IMR-90 (cell line): Measurements from ENCODE around the gene FLVCR2. TPM values are rescaled to one million over a fixed set of nuclear protein-coding genes. Genes with fewer than 3 reads are reported as not detected.
A peak's percentile ranks its signal among the peaks of the same experiment; 100 is the strongest.

Source experiments
- ATAC-seq: fragments of 200-7000 bp; cut with Tn5 transposase; 2 replicates; pipeline ENCODE4 v1.9.1; 2020; ENCODE audit warnings: low read depth, mild to moderate bottlenecking, moderate library complexity
- BruUV-seq: library from RNA; stranded (reverse); fragments of 400-500 nt; replicated peaks from 2 replicates; lab custom pipeline; 2021; lab: Mats Ljungman, UMichigan
- CTCF ChIA-PET: fragments of 300-600 bp; formaldehyde crosslinking; extraction: SDS; loops from one replicate; lab custom pipeline; 2021; ENCODE audit warnings: antibody characterized with exemption; lab: Yijun Ruan, JAX
- POLR2A ChIA-PET: fragments of 300-600 bp; sonication (Branson Sonifier 250); formaldehyde crosslinking; loops from one replicate; lab custom pipeline; 2022; ENCODE audit warnings: antibody characterized with exemption; ENCODE audit not compliant: unreplicated experiment; lab: Charles Lee
- DNase-seq: peaks from one replicate; pipeline ENCODE4 v3.0.0; 2013
- H2AFZ ChIP-seq: replicated peaks from 2 replicates; pipeline ENCODE3; 2013; ENCODE audit warnings: low read length, mild to moderate bottlenecking; ENCODE audit not compliant: poor library complexity
- H2AK5ac ChIP-seq: 2 replicates; pipeline ENCODE4 v1.6.1; 2013; ENCODE audit warnings: low read depth, low read length, inconsistent platforms
- H2AK9ac ChIP-seq: replicated peaks from 2 replicates; pipeline ENCODE3; 2013; ENCODE audit warnings: mild to moderate bottlenecking, low read depth, low read length, moderate library complexity; ENCODE audit not compliant: poor library complexity
- H2BK120ac ChIP-seq: 2 replicates; pipeline ENCODE4 v1.6.1; 2013; ENCODE audit warnings: low read depth, low read length, inconsistent platforms
- H2BK15ac ChIP-seq: 3 replicates; pipeline ENCODE4 v1.6.1; 2013; ENCODE audit warnings: low read depth, low read length, inconsistent platforms
- H2BK20ac ChIP-seq: 2 replicates; pipeline ENCODE4 v1.6.1; 2013; ENCODE audit warnings: low read depth, mild to moderate bottlenecking, inconsistent platforms, low read length, moderate library complexity
- H2BK5ac ChIP-seq: 2 replicates; pipeline ENCODE4 v1.6.1; 2013; ENCODE audit warnings: mild to moderate bottlenecking, low read depth, low read length, inconsistent platforms; ENCODE audit not compliant: poor library complexity, severe bottlenecking
- H3K14ac ChIP-seq: replicated peaks from 2 replicates; pipeline ENCODE4 v1.6.1; 2013; ENCODE audit warnings: low read depth, low read length, inconsistent platforms
- H3K18ac ChIP-seq: 2 replicates; pipeline ENCODE4 v1.6.1; 2013; ENCODE audit warnings: low read depth, low read length, control low read depth
- H3K23ac ChIP-seq: 2 replicates; pipeline ENCODE4 v1.6.1; 2013; ENCODE audit warnings: low read depth, low read length, inconsistent platforms
- H3K27ac ChIP-seq: 2 replicates; pipeline ENCODE4 v1.5.1; 2013; ENCODE audit warnings: mild to moderate bottlenecking, control low read depth, low read length; ENCODE audit not compliant: insufficient read depth
- H3K27me3 ChIP-seq: 2 replicates; pipeline ENCODE4 v1.6.1; 2013; ENCODE audit warnings: low read length; ENCODE audit not compliant: control insufficient read depth, insufficient read depth
- H3K36me3 ChIP-seq: 2 replicates; pipeline ENCODE4 v1.6.1; 2013; ENCODE audit warnings: low read length, mixed read lengths; ENCODE audit not compliant: control insufficient read depth, insufficient read depth
- H3K4ac ChIP-seq: 2 replicates; pipeline ENCODE4 v1.6.1; 2013; ENCODE audit warnings: low read depth, low read length, inconsistent platforms
- H3K4me1 ChIP-seq: 2 replicates; pipeline ENCODE4 v1.6.1; 2013; ENCODE audit warnings: low read length, mixed read lengths; ENCODE audit not compliant: control insufficient read depth, insufficient read depth
- H3K4me2 ChIP-seq: 2 replicates; pipeline ENCODE4 v1.6.1; 2013; ENCODE audit warnings: low read depth, mild to moderate bottlenecking, control low read depth, low read length, moderate library complexity
- H3K4me3 ChIP-seq: 2 replicates; pipeline ENCODE4 v1.5.1; 2013; ENCODE audit warnings: low read depth, mild to moderate bottlenecking, control low read depth, low read length, moderate library complexity; ENCODE audit not compliant: insufficient read depth
- H3K56ac ChIP-seq: 2 replicates; pipeline ENCODE4 v1.6.1; 2013; ENCODE audit warnings: low read length, inconsistent platforms; ENCODE audit not compliant: insufficient read depth; ENCODE audit errors: extremely low read depth
- H3K79me1 ChIP-seq, 2 experiments: 2 replicates each; pipeline ENCODE4 v1.6.1; 2013; ENCODE audit warnings: low read length in 2 of 2, inconsistent platforms in 1 of 2, low read depth in 1 of 2
- H3K9ac ChIP-seq: 2 replicates; pipeline ENCODE4 v1.6.1; 2013; ENCODE audit warnings: low read depth, low read length, control low read depth
- H3K9me1 ChIP-seq: 2 replicates; pipeline ENCODE4 v1.6.1; 2013; ENCODE audit warnings: low read length, inconsistent platforms; ENCODE audit not compliant: insufficient read depth
- H3K9me3 ChIP-seq: 2 replicates; pipeline ENCODE4 v1.6.1; 2013; ENCODE audit warnings: low read length; ENCODE audit not compliant: control insufficient read depth, insufficient read depth
- H4K20me1 ChIP-seq: 2 replicates; pipeline ENCODE4 v1.6.1; 2013; ENCODE audit warnings: low read length, inconsistent platforms; ENCODE audit not compliant: insufficient read depth
- H4K5ac ChIP-seq: 2 replicates; pipeline ENCODE4 v1.6.1; 2013; ENCODE audit warnings: mild to moderate bottlenecking, low read depth, low read length, control low read depth
- H4K8ac ChIP-seq, 2 experiments: 2 replicates each; pipeline ENCODE4 v1.6.1; 2013; ENCODE audit warnings: low read depth in 2 of 2, low read length in 2 of 2, control low read depth in 1 of 2, inconsistent platforms in 1 of 2
- H4K91ac ChIP-seq: 2 replicates; pipeline ENCODE4 v1.6.1; 2013; ENCODE audit warnings: low read depth, low read length, inconsistent platforms; ENCODE audit not compliant: insufficient read depth
- BHLHE40 ChIP-seq: fragments of 150-350 bp; IDR thresholded peaks from 2 replicates; pipeline ENCODE4 v1.6.1; 2016; ENCODE audit warnings: mild to moderate bottlenecking, low read depth, low read length
- FOS ChIP-seq: fragments of 150-350 bp; IDR thresholded peaks from 2 replicates; pipeline ENCODE4 v1.6.1; 2016; ENCODE audit warnings: low read depth, low read length
- MAFK ChIP-seq: IDR thresholded peaks from 2 replicates; pipeline ENCODE4 v1.6.1; 2012; ENCODE audit warnings: low read depth, low read length, improper control_type of control experiment
- MAZ ChIP-seq: IDR thresholded peaks from 2 replicates; pipeline ENCODE4 v1.6.1; 2012; ENCODE audit warnings: low read depth, mild to moderate bottlenecking, low read length, improper control_type of control experiment, moderate library complexity, borderline replicate concordance
- NFE2L2 ChIP-seq: fragments of 150-350 bp; IDR thresholded peaks from 2 replicates; pipeline ENCODE4 v1.6.1; 2016; ENCODE audit warnings: low read depth, mild to moderate bottlenecking, low read length
- RFX5 ChIP-seq: IDR thresholded peaks from 2 replicates; pipeline ENCODE4 v1.8.0; 2012; ENCODE audit warnings: low read depth, mild to moderate bottlenecking, low read length, moderate library complexity
- WGBS, 2 experiments: methylation state at CpG; one replicate each; pipeline versions ENCODE4 v1.1.5 to v1.1.7; 2013; ENCODE audit warnings: missing lambda C conversion rate in 2 of 2; ENCODE audit not compliant: insufficient read length in 1 of 2; ENCODE audit errors: extremely low coverage in 2 of 2; 5-methylcytosine and 5-hydroxymethylcytosine counted together
- dilution Hi-C: fragments of 300-500 bp; cut with HindIII; formaldehyde crosslinking; loops from one replicate; pipeline ENCODE4 v1.14.3; 2018; ENCODE audit warnings: low sequenced_read_pairs; ENCODE audit not compliant: unreplicated experiment
- in situ Hi-C: fragments of 300-500 bp; cut with MboI; formaldehyde crosslinking; loops from 3 replicates; pipeline ENCODE4 v1.14.3; 2019; ENCODE audit warnings: low sequenced_read_pairs, inconsistent platforms, mixed read lengths
- intact Hi-C: fragments of 100-400 bp; cut with micrococcal nuclease; formaldehyde crosslinking; loops from 2 replicates; pipeline ENCODE4 v1.10.0; 2022
- polyA plus RNA-seq, 3 experiments: library from polyadenylated mRNA; depleted of rRNA; stranded (reverse); fragments of >200 nt; gene quantifications; 2 replicates each; pipeline ENCODE4 v1.2.3, GENCODE V29; 2012; ENCODE audit warnings: low replicate concordance in 1 of 3
- total RNA-seq: library from RNA; depleted of rRNA; stranded (reverse); fragments of >200 nt; gene quantifications from 2 replicates; pipeline ENCODE4 v1.2.3, GENCODE V29; 2012
- TF ChIP-seq, protein P1 (sequence below): fragments of 150-350 bp; IDR thresholded peaks from 2 replicates; pipeline ENCODE4 v1.6.1; 2017; ENCODE audit warnings: mild to moderate bottlenecking, antibody characterized with exemption, low read length, low read depth
- TF ChIP-seq, protein P2 (sequence below): conservative IDR thresholded peaks from 2 replicates; pipeline ENCODE4 v1.5.1; 2012; ENCODE audit warnings: mild to moderate bottlenecking, low read depth, low read length, improper control_type of control experiment

Gene FLVCR2
- total and polyA plus RNA-seq, 2 of the 4 experiments (the other 2 are of a cell fraction) = 0.94 to 1.4 TPM

DNA sequence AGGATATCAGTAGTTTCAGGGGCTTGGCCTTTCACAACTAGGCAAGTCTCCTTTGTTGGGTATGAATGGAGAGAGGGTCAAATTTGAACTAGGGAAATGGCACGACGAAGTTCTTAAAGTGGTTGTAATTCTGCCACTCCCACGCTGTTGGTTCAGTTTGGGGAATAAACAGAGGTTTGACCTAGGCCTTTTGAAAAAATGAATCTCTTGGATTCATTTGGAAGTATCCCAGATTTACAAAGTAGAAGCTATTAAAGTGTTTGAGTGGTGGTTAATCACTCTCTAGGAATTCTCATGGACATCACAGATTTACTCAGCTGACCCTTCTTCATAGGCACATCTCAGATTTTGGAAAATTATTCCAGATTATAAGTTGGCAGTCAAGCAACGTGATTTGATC is 41.3 kb upstream of the FLVCR2 start:
- BruUV-seq = no TSS peak
- Histone ChIP-seq H2BK5ac (no peak overlapping the region), H2AK9ac (no peak overlapping the region), H4K5ac (no peak overlapping the region), H3K9me3 (no peaks in the 10 kb centered on the region), H2BK120ac (0 out of 2 replicates have a peak overlapping the region, but pooled peaks have one; percentile 29), H3K9me1 (peaks cover 3% of the 10 kb centered on the region), H4K91ac (no peak overlapping the region), H3K27ac (no peak overlapping the region), H3K4me1 (peaks cover 5% of the 10 kb centered on the region), H2BK20ac (peak overlapping the region; percentile 46; the same call in 1 of the 2 replicates), H4K20me1 (no peaks in the 10 kb centered on the region), H2BK15ac (no peak overlapping the region), H3K56ac (no peak overlapping the region; the same call in none of the 2 replicates), H3K4me2 (no peak overlapping the region), H3K23ac (no peak overlapping the region), H3K36me3 (no peaks in the 10 kb centered on the region), H3K4me3 (no peak overlapping the region), H2AFZ (no peak overlapping the region), H3K9ac (no peak overlapping the region), H3K27me3 (peaks cover 2% of the 10 kb centered on the region), H2AK5ac (peak overlapping the region; percentile 64; the same call in 1 of the 2 replicates), H3K14ac (no peak overlapping the region), H4K8ac (no peak overlapping the region), H3K18ac (peak overlapping the region; percentile 45; the same call in 1 of the 2 replicates), H3K79me1 (no peaks in the 10 kb centered on the region), H3K4ac (no peak overlapping the region)
- dilution Hi-C loops = no loop called here
- no peak for ATAC-seq
- TF ChIP-seq RFX5 (no peak), MAZ (no peak), BHLHE40 (no peak), NFE2L2 (no peak), FOS (no peak), MAFK (no peak)
- TF ChIP-seq, protein P1, sequence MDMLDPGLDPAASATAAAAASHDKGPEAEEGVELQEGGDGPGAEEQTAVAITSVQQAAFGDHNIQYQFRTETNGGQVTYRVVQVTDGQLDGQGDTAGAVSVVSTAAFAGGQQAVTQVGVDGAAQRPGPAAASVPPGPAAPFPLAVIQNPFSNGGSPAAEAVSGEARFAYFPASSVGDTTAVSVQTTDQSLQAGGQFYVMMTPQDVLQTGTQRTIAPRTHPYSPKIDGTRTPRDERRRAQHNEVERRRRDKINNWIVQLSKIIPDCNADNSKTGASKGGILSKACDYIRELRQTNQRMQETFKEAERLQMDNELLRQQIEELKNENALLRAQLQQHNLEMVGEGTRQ = no peak
- TF ChIP-seq, protein P2, sequence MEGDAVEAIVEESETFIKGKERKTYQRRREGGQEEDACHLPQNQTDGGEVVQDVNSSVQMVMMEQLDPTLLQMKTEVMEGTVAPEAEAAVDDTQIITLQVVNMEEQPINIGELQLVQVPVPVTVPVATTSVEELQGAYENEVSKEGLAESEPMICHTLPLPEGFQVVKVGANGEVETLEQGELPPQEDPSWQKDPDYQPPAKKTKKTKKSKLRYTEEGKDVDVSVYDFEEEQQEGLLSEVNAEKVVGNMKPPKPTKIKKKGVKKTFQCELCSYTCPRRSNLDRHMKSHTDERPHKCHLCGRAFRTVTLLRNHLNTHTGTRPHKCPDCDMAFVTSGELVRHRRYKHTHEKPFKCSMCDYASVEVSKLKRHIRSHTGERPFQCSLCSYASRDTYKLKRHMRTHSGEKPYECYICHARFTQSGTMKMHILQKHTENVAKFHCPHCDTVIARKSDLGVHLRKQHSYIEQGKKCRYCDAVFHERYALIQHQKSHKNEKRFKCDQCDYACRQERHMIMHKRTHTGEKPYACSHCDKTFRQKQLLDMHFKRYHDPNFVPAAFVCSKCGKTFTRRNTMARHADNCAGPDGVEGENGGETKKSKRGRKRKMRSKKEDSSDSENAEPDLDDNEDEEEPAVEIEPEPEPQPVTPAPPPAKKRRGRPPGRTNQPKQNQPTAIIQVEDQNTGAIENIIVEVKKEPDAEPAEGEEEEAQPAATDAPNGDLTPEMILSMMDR = no peak
- 80% methylated on average over 1 of the region's 4 CpGs; no CpG with 5 or more reads in 1 of the 2 experiments for WGBS, 2 experiments
- DNase-seq = no peak
- intact Hi-C loops = no loop called here
- in situ Hi-C loops = no loop called here
- ChIA-PET CTCF (no interaction called here), POLR2A (no interaction called here)
